Thymus (tissue), 11 donors: ENCODE measurements around the gene TOMM6. TPM values are rescaled to one million over a fixed set of nuclear protein-coding genes. Genes with fewer than 3 reads are reported as not detected.
A peak's percentile ranks its signal among the peaks of the same experiment; 100 is the strongest.

ENCODE experiments used
- DNase-seq, 9 donors: peaks; one replicate each; pipeline ENCODE4 v3.0.0-alpha.2; 2013; ENCODE audit warnings: low spot score in 9 of 9, low read depth in 6 of 9, missing footprints in 1 of 9
- H3K27ac ChIP-seq, 2 donors: one replicate each; pipeline ENCODE4 v1.5.1; 2013; ENCODE audit warnings: control low read depth in 1 of 2, low read depth in 1 of 2, low read length in 1 of 2, mild to moderate bottlenecking in 1 of 2, moderate library complexity in 1 of 2
- H3K27me3 ChIP-seq, 2 donors: one replicate each; pipeline ENCODE4 v1.5.1; 2013; ENCODE audit warnings: low read length in 1 of 2; ENCODE audit not compliant: control insufficient read depth in 2 of 2, insufficient read depth in 1 of 2
- H3K36me3 ChIP-seq, 2 donors: one replicate each; pipeline ENCODE4 v1.5.1; 2013; ENCODE audit warnings: low read length in 1 of 2, mild to moderate bottlenecking in 1 of 2, moderate library complexity in 1 of 2; ENCODE audit not compliant: control insufficient read depth in 2 of 2, insufficient read depth in 2 of 2
- H3K4me1 ChIP-seq, 2 donors: one replicate each; pipeline ENCODE4 v1.5.1; 2013; ENCODE audit warnings: low read length in 2 of 2; ENCODE audit not compliant: control insufficient read depth in 2 of 2, insufficient read depth in 2 of 2
- H3K4me3 ChIP-seq, 2 donors: one replicate each; pipeline ENCODE4 v1.5.1; 2013; ENCODE audit warnings: low read length in 2 of 2, control low read depth in 1 of 2, mild to moderate bottlenecking in 1 of 2
- H3K9me3 ChIP-seq, 2 donors: one replicate each; pipeline ENCODE4 v1.5.1; 2013; ENCODE audit warnings: low read length in 1 of 2, mild to moderate bottlenecking in 1 of 2; ENCODE audit not compliant: control insufficient read depth in 2 of 2, insufficient read depth in 1 of 2
- WGBS: extraction: QIAGEN DNeasy Blood & Tissue Kit; methylation state at CpG from one replicate; pipeline ENCODE4 v1.1.7; 2013; 5-methylcytosine and 5-hydroxymethylcytosine counted together
- polyA plus RNA-seq: library from polyadenylated mRNA; stranded (reverse); fragments of 200-250 nt; gene quantifications from one replicate; pipeline ENCODE4 v1.2.3, GENCODE V29; 2013
- total RNA-seq: library from RNA; stranded (reverse); fragments of 120-200 nt; gene quantifications from one replicate; pipeline ENCODE4 v1.2.4, GENCODE V29; 2013
- donor health status: healthy.

TOMM6 gene
- total and polyA plus RNA-seq, 2 donors: 216 to 347 TPM

- Histone ChIP-seq H3K27ac (no peak overlapping the region), H3K4me1 (no peaks in the 10 kb centered on the region)
- no peak for DNase-seq
These were observed 37.4 kb downstream of the TOMM6 start for GRCh38 chr6:41824571-41825569.

GRCh38 chr6:41826343-41827022, 39.0 kb downstream of the TOMM6 start:
- Histone ChIP-seq H3K4me1 (no peaks in the 10 kb centered on the region), H3K4me3 (no peak overlapping the region), H3K27ac (no peak overlapping the region), H3K27me3 (no peaks in the 10 kb centered on the region), H3K9me3 (no peaks in the 10 kb centered on the region), H3K36me3 (peaks cover 0 to 3% of the 10 kb centered on the region in 2 donors)
- 97% methylated on average over 2 of the region's 2 CpGs for WGBS
- DNase-seq: no peak

More at GRCh38 chr6:41824571-41825569, 37.4 kb downstream of the TOMM6 start:
- 91% methylated on average over 13 of the region's 13 CpGs for WGBS
- Histone ChIP-seq H3K36me3 (peaks cover 3% of the 10 kb centered on the region in 2 donors), H3K27me3 (no peaks in the 10 kb centered on the region), H3K4me3 (no peak overlapping the region), H3K9me3 (no peaks in the 10 kb centered on the region)

- DNase-seq: no peak
- Histone ChIP-seq H3K36me3 (peaks cover 0 to 4% of the 10 kb centered on the region in 2 donors), H3K4me3 (no peak overlapping the region), H3K27me3 (no peaks in the 10 kb centered on the region), H3K27ac (no peak overlapping the region), H3K4me1 (peaks cover 4 to 6% of the 10 kb centered on the region in 2 donors), H3K9me3 (no peaks in the 10 kb centered on the region)
- 97% methylated on average over 3 of the region's 3 CpGs for WGBS
These were observed 44.8 kb downstream of the TOMM6 start for GRCh38 chr6:41832263-41832662.

GRCh38 chr6:41836022-41836659, 48.6 kb downstream of the TOMM6 start:
- Histone ChIP-seq H3K27me3 (no peaks in the 10 kb centered on the region), H3K4me3 (no peak overlapping the region), H3K27ac (peak overlapping the region in 1 of 2 donors; percentile 5), H3K9me3 (no peaks in the 10 kb centered on the region), H3K4me1 (peaks cover 4 to 6% of the 10 kb centered on the region in 2 donors), H3K36me3 (peaks cover 0 to 4% of the 10 kb centered on the region in 2 donors)
- 67% methylated on average over 5 of the region's 5 CpGs for WGBS
- peak in 5 of 9 donors; percentile 13 to 58 (median 21) for DNase-seq

- Histone ChIP-seq H3K4me3 (no peak overlapping the region), H3K27me3 (no peaks in the 10 kb centered on the region), H3K36me3 (peaks cover 0 to 4% of the 10 kb centered on the region in 2 donors), H3K4me1 (peaks cover 4 to 6% of the 10 kb centered on the region in 2 donors), H3K9me3 (no peaks in the 10 kb centered on the region), H3K27ac (no peak overlapping the region)
- no peak for DNase-seq
- 96% methylated on average over 2 of the region's 2 CpGs for WGBS
These were observed 49.2 kb downstream of the TOMM6 start for GRCh38 chr6:41836660-41837052.

Other genes with a start within 250 kb of the TOMM6 start
- 2.0 TPM for gene FOXP4, start 241.3 kb upstream of the TOMM6 start, total RNA-seq
- gene FOXP4, start 241.3 kb upstream of the TOMM6 start, polyA plus RNA-seq: 15.0 TPM
- 6.2 TPM for gene MDFI, start 149.2 kb upstream of the TOMM6 start, total RNA-seq
- gene MDFI, start 149.2 kb upstream of the TOMM6 start, polyA plus RNA-seq: 7.8 TPM
- gene TFEB, start 52.1 kb upstream of the TOMM6 start, total RNA-seq: 6.1 TPM
- 22.8 TPM for gene TFEB, start 52.1 kb upstream of the TOMM6 start, polyA plus RNA-seq
- gene PGC, start 40.3 kb upstream of the TOMM6 start, total RNA-seq: 0.28 TPM
- 0.73 TPM for gene PGC, start 40.3 kb upstream of the TOMM6 start, polyA plus RNA-seq
- gene FRS3, start 7.8 kb upstream of the TOMM6 start, total RNA-seq: 1.7 TPM
- 5.0 TPM for gene FRS3, start 7.8 kb upstream of the TOMM6 start, polyA plus RNA-seq
- 0.38 TPM for gene PRICKLE4, start 6.9 kb upstream of the TOMM6 start, total RNA-seq
- 1.4 TPM for gene PRICKLE4, start 6.9 kb upstream of the TOMM6 start, polyA plus RNA-seq
- gene USP49, start 107.7 kb downstream of the TOMM6 start, total RNA-seq: 3.0 TPM
- 1.1 TPM for gene USP49, start 107.7 kb downstream of the TOMM6 start, polyA plus RNA-seq
- 22.4 TPM for gene MED20, start 133.4 kb downstream of the TOMM6 start, total RNA-seq
- 7.9 TPM for gene MED20, start 133.4 kb downstream of the TOMM6 start, polyA plus RNA-seq
- 13.0 TPM for gene BYSL, start 133.8 kb downstream of the TOMM6 start, total RNA-seq
- 7.8 TPM for gene BYSL, start 133.8 kb downstream of the TOMM6 start, polyA plus RNA-seq
- 131 TPM for gene CCND3, start 154.1 kb downstream of the TOMM6 start, total RNA-seq
- 277 TPM for gene CCND3, start 154.1 kb downstream of the TOMM6 start, polyA plus RNA-seq